NCI-H187 treated with DMSO at 0.1 percent for 48 hours (cell line): ENCODE measurements around the gene RAB5A.
"Not testable (repeated sequence)": the region's sequence is repeated elsewhere in the genome, so short reads cannot be mapped to it uniquely, and the experiment has no call there.

Source experiments
- DNase-seq: peaks from one replicate; lab custom pipeline; 2025; lab: John Stamatoyannopoulos, UW

Gene RAB5A

GRCh38 chr3:20023623-20024405 lies 76.9 kb downstream of the RAB5A start:
- DNase-seq: no peak

GRCh38 chr3:20027136-20027535 lies 80.2 kb downstream of the RAB5A start:
- no peak for DNase-seq

- no peak for DNase-seq
Observed at GRCh38 chr3:20028905-20029331, 82.0 kb downstream of the RAB5A start.

GRCh38 chr3:20031939-20032338 lies 85.0 kb downstream of the RAB5A start:
- not testable (repeated sequence) for DNase-seq
